Measurements from ENCODE around the gene ATXN7. TPM values are rescaled to one million over a fixed set of nuclear protein-coding genes. Genes with fewer than 3 reads are reported as not detected.

ATXN7 gene
- total and polyA plus RNA-seq, 2 donors (not counting 1 experiment from before 2014, with no cell fraction given) = 6.3 to 11.1 TPM

DNA sequence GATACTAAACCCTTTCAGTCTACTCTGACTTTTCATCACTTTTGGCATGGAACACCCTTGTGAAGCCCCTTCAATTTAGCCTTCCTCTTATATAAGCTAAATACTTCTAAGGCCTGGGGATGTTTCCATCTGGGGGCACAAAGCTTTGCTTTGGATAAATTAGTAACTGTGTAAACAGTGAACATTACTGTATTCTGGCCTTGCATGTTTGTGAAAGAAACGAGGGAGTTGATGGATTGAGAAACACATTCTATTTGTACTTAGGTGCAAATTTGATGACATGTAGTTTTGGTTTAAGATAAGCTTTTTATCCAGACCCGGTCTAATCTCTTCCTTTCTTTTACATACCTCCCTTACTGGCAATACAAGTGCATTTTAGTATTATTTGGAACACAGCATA is 139.9 kb downstream of the ATXN7 start:
- no peak overlapping the region for H2AFZ ChIP-seq (ENCODE audit: low read length)
- H3K36me3 ChIP-seq (ENCODE audit: control insufficient read depth, insufficient read depth, low read length) = peaks cover 9% of the 10 kb centered on the region
- H3K27me3 ChIP-seq (ENCODE audit: control insufficient read depth, insufficient read depth, low read length) = no peaks in the 10 kb centered on the region
- H4K20me1 ChIP-seq (ENCODE audit: control insufficient read depth, extremely low read depth, insufficient read depth, low read length) = no peaks in the 10 kb centered on the region
- H3K4me2 ChIP-seq (ENCODE audit: extremely low read depth, insufficient read depth, low read length) = no peak overlapping the region
- H3K9me3 ChIP-seq (ENCODE audit: control insufficient read depth, insufficient read depth, low read depth, low read length) = no peaks in the 10 kb centered on the region
- H3K4me3 ChIP-seq (replicated peaks in 1 of 4; ENCODE audit: control extremely low read depth in 1 of 4, insufficient read depth in 1 of 4, low read depth in 3 of 4, low read length in 4 of 4) = no peak overlapping the region
- H3K27ac ChIP-seq (ENCODE audit: insufficient read depth, low read length) = no peak overlapping the region
- TF ChIP-seq EZH2 (IDR thresholded peaks at IDR 0.05; ENCODE audit: low read length, missing control alignments) = no peak
- TF ChIP-seq, protein P1, sequence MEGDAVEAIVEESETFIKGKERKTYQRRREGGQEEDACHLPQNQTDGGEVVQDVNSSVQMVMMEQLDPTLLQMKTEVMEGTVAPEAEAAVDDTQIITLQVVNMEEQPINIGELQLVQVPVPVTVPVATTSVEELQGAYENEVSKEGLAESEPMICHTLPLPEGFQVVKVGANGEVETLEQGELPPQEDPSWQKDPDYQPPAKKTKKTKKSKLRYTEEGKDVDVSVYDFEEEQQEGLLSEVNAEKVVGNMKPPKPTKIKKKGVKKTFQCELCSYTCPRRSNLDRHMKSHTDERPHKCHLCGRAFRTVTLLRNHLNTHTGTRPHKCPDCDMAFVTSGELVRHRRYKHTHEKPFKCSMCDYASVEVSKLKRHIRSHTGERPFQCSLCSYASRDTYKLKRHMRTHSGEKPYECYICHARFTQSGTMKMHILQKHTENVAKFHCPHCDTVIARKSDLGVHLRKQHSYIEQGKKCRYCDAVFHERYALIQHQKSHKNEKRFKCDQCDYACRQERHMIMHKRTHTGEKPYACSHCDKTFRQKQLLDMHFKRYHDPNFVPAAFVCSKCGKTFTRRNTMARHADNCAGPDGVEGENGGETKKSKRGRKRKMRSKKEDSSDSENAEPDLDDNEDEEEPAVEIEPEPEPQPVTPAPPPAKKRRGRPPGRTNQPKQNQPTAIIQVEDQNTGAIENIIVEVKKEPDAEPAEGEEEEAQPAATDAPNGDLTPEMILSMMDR (conservative IDR thresholded peaks at IDR 0.05 in 1 of 2, IDR thresholded peaks at IDR 0.05 in 1 of 2; ENCODE audit: low read depth in 1 of 2, low read length in 2 of 2) = no peak
- DNase-seq (ENCODE audit: low read depth in 2 of 2) = no peak
- H3K79me2 ChIP-seq (ENCODE audit: control insufficient read depth, insufficient read depth, low read length) = no peaks in the 10 kb centered on the region
- no peaks in the 10 kb centered on the region for H3K4me1 ChIP-seq (ENCODE audit: control insufficient read depth, extremely low read depth, insufficient read depth, low read length)
- H3K9ac ChIP-seq (ENCODE audit: insufficient read depth, low read length) = no peak overlapping the region

DNA sequence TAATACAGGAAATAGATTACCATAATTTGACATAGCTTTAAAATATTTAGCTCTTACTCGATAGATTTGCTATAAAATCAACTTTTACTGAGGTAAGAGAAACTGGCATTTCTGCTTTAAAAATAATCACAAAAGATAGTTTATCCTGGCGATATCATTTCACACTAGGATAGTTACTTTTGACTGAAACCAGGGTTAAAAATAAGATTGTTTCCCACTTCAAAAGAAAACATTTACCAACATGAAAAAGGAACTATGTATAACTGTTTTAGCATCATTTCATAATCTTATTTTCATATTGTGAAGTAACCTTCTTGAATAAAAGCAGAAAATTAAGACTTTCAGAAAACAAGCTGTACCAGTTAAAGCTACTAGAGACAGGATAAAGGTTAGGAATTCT is 144.3 kb downstream of the ATXN7 start:
- H3K4me1 ChIP-seq (ENCODE audit: control insufficient read depth, extremely low read depth, insufficient read depth, low read length) = no peaks in the 10 kb centered on the region
- H3K9me3 ChIP-seq (ENCODE audit: control insufficient read depth, insufficient read depth, low read depth, low read length) = no peaks in the 10 kb centered on the region
- DNase-seq (ENCODE audit: low read depth in 2 of 2) = no peak
- H3K27ac ChIP-seq (ENCODE audit: insufficient read depth, low read length) = no peak overlapping the region
- H3K79me2 ChIP-seq (ENCODE audit: control insufficient read depth, insufficient read depth, low read length) = peaks cover 2% of the 10 kb centered on the region
- H3K4me3 ChIP-seq (replicated peaks in 1 of 4; ENCODE audit: control extremely low read depth in 1 of 4, insufficient read depth in 1 of 4, low read depth in 3 of 4, low read length in 4 of 4) = no peak overlapping the region
- H3K27me3 ChIP-seq (ENCODE audit: control insufficient read depth, insufficient read depth, low read length) = no peaks in the 10 kb centered on the region
- H4K20me1 ChIP-seq (ENCODE audit: control insufficient read depth, extremely low read depth, insufficient read depth, low read length) = no peaks in the 10 kb centered on the region
- TF ChIP-seq EZH2 (IDR thresholded peaks at IDR 0.05; ENCODE audit: low read length, missing control alignments) = no peak
- TF ChIP-seq, protein P1 (conservative IDR thresholded peaks at IDR 0.05 in 1 of 2, IDR thresholded peaks at IDR 0.05 in 1 of 2; ENCODE audit: low read depth in 1 of 2, low read length in 2 of 2) = no peak
- H2AFZ ChIP-seq (ENCODE audit: low read length) = no peak overlapping the region
- no peak overlapping the region for H3K9ac ChIP-seq (ENCODE audit: insufficient read depth, low read length)
- peaks cover 15% of the 10 kb centered on the region for H3K36me3 ChIP-seq (ENCODE audit: control insufficient read depth, insufficient read depth, low read length)
- no peak overlapping the region for H3K4me2 ChIP-seq (ENCODE audit: extremely low read depth, insufficient read depth, low read length)

GRCh38 chr3:64008487-64009351 is 145.1 kb downstream of the ATXN7 start:
- H3K4me1 ChIP-seq (ENCODE audit: control insufficient read depth, extremely low read depth, insufficient read depth, low read length) = no peaks in the 10 kb centered on the region
- no peaks in the 10 kb centered on the region for H3K9me3 ChIP-seq (ENCODE audit: control insufficient read depth, insufficient read depth, low read depth, low read length)
- H2AFZ ChIP-seq (ENCODE audit: low read length) = no peak overlapping the region
- H3K4me3 ChIP-seq (replicated peaks in 1 of 4; ENCODE audit: control extremely low read depth in 1 of 4, insufficient read depth in 1 of 4, low read depth in 3 of 4, low read length in 4 of 4) = no peak overlapping the region
- H3K36me3 ChIP-seq (ENCODE audit: control insufficient read depth, insufficient read depth, low read length) = peaks cover 18% of the 10 kb centered on the region
- H3K27me3 ChIP-seq (ENCODE audit: control insufficient read depth, insufficient read depth, low read length) = no peaks in the 10 kb centered on the region
- DNase-seq (ENCODE audit: low read depth in 2 of 2) = peak; percentile 16 to 40
- H3K9ac ChIP-seq (ENCODE audit: insufficient read depth, low read length) = no peak overlapping the region
- no peak overlapping the region for H3K27ac ChIP-seq (ENCODE audit: insufficient read depth, low read length)
- H3K79me2 ChIP-seq (ENCODE audit: control insufficient read depth, insufficient read depth, low read length) = peaks cover 2% of the 10 kb centered on the region
- no peak overlapping the region for H3K4me2 ChIP-seq (ENCODE audit: extremely low read depth, insufficient read depth, low read length)
- no peak for TF ChIP-seq EZH2 (IDR thresholded peaks at IDR 0.05; ENCODE audit: low read length, missing control alignments)
- TF ChIP-seq, protein P1 (conservative IDR thresholded peaks at IDR 0.05 in 1 of 2, IDR thresholded peaks at IDR 0.05 in 1 of 2; ENCODE audit: low read depth in 1 of 2, low read length in 2 of 2) = no peak
- no peaks in the 10 kb centered on the region for H4K20me1 ChIP-seq (ENCODE audit: control insufficient read depth, extremely low read depth, insufficient read depth, low read length)

Data from fibroblast of lung (primary cell).